NB4 (cell line): Measurements from ENCODE around the gene RAB40B.

Source experiments
- DNase-seq: peaks from one replicate; pipeline ENCODE4 v3.0.0; 2010; ENCODE audit warnings: low read depth
- H3K4me3 ChIP-seq: one replicate; pipeline ENCODE4 v1.5.1; 2011; ENCODE audit warnings: mild to moderate bottlenecking, low read depth, low read length, moderate library complexity
- CTCF ChIP-seq: IDR thresholded peaks from one replicate; pipeline ENCODE4 v1.5.1; 2012; ENCODE audit warnings: low read depth, low read length
- MAX ChIP-seq: IDR thresholded peaks from 2 replicates; pipeline ENCODE4 v1.6.1; 2011; ENCODE audit warnings: low read depth, low read length
- MYC ChIP-seq: IDR thresholded peaks from 2 replicates; pipeline ENCODE4 v1.6.1; 2011; ENCODE audit warnings: low read depth, low read length
- POLR2A ChIP-seq: IDR thresholded peaks from 2 replicates; pipeline ENCODE4 v1.6.1; 2011; ENCODE audit warnings: mild to moderate bottlenecking; ENCODE audit not compliant: insufficient read length; ENCODE audit errors: extremely low read depth

The RAB40B gene

GRCh38 chr17:82666931-82667667 lies 31.4 kb downstream of the RAB40B start:
- no peak for TF ChIP-seq POLR2A
- no peak for TF ChIP-seq MAX
- no peak for TF ChIP-seq CTCF
- no peak overlapping the region for H3K4me3 ChIP-seq
- DNase-seq: no peak

GRCh38 chr17:82665891-82666290 lies 32.6 kb downstream of the RAB40B start:
- no peak for DNase-seq
- H3K4me3 ChIP-seq: no peak overlapping the region
- TF ChIP-seq MYC: no peak
- TF ChIP-seq MAX: no peak
- no peak for TF ChIP-seq POLR2A
- no peak for TF ChIP-seq CTCF

- TF ChIP-seq POLR2A (no peak), MAX (no peak), CTCF (no peak), MYC (no peak)
- no peak for DNase-seq
- no peak overlapping the region for H3K4me3 ChIP-seq
Measured at GRCh38 chr17:82665217-82665616, 33.3 kb downstream of the RAB40B start.

GRCh38 chr17:82664701-82665182 lies 33.8 kb downstream of the RAB40B start:
- no peak for DNase-seq
- no peak overlapping the region for H3K4me3 ChIP-seq
- no peak for TF ChIP-seq CTCF
- no peak for TF ChIP-seq MYC
- TF ChIP-seq MAX: no peak
- TF ChIP-seq POLR2A: no peak

- no peak for DNase-seq
- no peak overlapping the region for H3K4me3 ChIP-seq
- TF ChIP-seq MYC (no peak), MAX (no peak), CTCF (no peak), POLR2A (no peak)
Measured at GRCh38 chr17:82664276-82664575, 34.3 kb downstream of the RAB40B start.
